ENCODE data around the gene PSD2. TPM values are rescaled to one million over a fixed set of nuclear protein-coding genes. Genes with fewer than 3 reads are reported as not detected.
A peak's percentile ranks its signal among the peaks of the same experiment; 100 is the strongest.

The PSD2 gene
- polyA plus RNA-seq, 3 donors: not detected

GRCh38 chr5:139799359-139799758, 3.8 kb downstream of the PSD2 start:
- intact Hi-C loops (cut with micrococcal nuclease): no loop called here
- no peak overlapping the region for H3K4me3 ChIP-seq (replicated peaks in 1 of 3; ENCODE audit: low read depth in 2 of 3, low read length in 3 of 3)
- no peak overlapping the region for H3K9ac ChIP-seq (ENCODE audit: insufficient read depth, low read length, poor library complexity, severe bottlenecking)
- H3K27me3 ChIP-seq (ENCODE audit: control insufficient read depth in 2 of 2, insufficient read depth in 2 of 2, low read length in 2 of 2): peaks cover 30 to 55% of the 10 kb centered on the region in 2 donors
- peaks cover 0 to 12% (median 3%) of the 10 kb centered on the region in 7 donors for H3K9me3 Mint-ChIP-seq
- no peak overlapping the region for H3K4me2 ChIP-seq (replicated peaks; ENCODE audit: extremely low read depth, low read length, poor library complexity, severe bottlenecking)
- no peak overlapping the region for H3K27ac ChIP-seq (ENCODE audit: low read depth in 1 of 2, low read length in 2 of 2)
- no peak for TF ChIP-seq CTCF (IDR thresholded peaks at IDR 0.05)
- no peaks in the 10 kb centered on the region for H4K20me1 ChIP-seq (ENCODE audit: insufficient read depth, low read length)
- no peaks in the 10 kb centered on the region for H3K4me1 ChIP-seq (ENCODE audit: control insufficient read depth in 1 of 2, insufficient read depth in 2 of 2, low read length in 2 of 2)
- no peaks in the 10 kb centered on the region for H3K4me1 Mint-ChIP-seq
- no peaks in the 10 kb centered on the region for H3K36me3 ChIP-seq (replicated peaks in 1 of 2; ENCODE audit: control insufficient read depth in 1 of 2, insufficient read depth in 2 of 2, low read length in 2 of 2)
- H3K27me3 Mint-ChIP-seq (ENCODE audit: low read depth in 3 of 3): peaks cover 62 to 76% (median 64%) of the 10 kb centered on the region in 3 donors
- DNase-seq: no peak
- H3K36me3 Mint-ChIP-seq: no peaks in the 10 kb centered on the region
- no peak overlapping the region for H2AFZ ChIP-seq (ENCODE audit: insufficient read depth, low read depth, low read length, poor library complexity, severe bottlenecking)
- H3K9me3 ChIP-seq (replicated peaks in 1 of 2; ENCODE audit: control insufficient read depth in 1 of 2, insufficient read depth in 1 of 2, low read length in 2 of 2): peaks cover 0 to 11% of the 10 kb centered on the region in 2 donors
- H3K27ac Mint-ChIP-seq: peak overlapping the region in 1 of 7 donors; percentile 24
- no peaks in the 10 kb centered on the region for H3K79me2 ChIP-seq (ENCODE audit: insufficient read depth, low read length)
- no peak overlapping the region for H3K4me3 Mint-ChIP-seq

GRCh38 chr5:139803978-139804377, 8.4 kb downstream of the PSD2 start:
- intact Hi-C loops (cut with micrococcal nuclease): no loop called here
- Mint-ChIP-seq H3K27ac (no peak overlapping the region), H3K9me3 (no peaks in the 10 kb centered on the region), H3K4me1 (no peaks in the 10 kb centered on the region), H3K4me3 (no peak overlapping the region), H3K36me3 (no peaks in the 10 kb centered on the region), H3K27me3 (ENCODE audit: low read depth in 3 of 3) (peaks cover 27 to 36% (median 29%) of the 10 kb centered on the region in 3 donors)
- Histone ChIP-seq H3K4me1 (ENCODE audit: control insufficient read depth in 1 of 2, insufficient read depth in 2 of 2, low read length in 2 of 2) (no peaks in the 10 kb centered on the region), H3K9ac (ENCODE audit: insufficient read depth, low read length, poor library complexity, severe bottlenecking) (no peak overlapping the region), H3K79me2 (ENCODE audit: insufficient read depth, low read length) (no peaks in the 10 kb centered on the region), H2AFZ (ENCODE audit: insufficient read depth, low read depth, low read length, poor library complexity, severe bottlenecking) (no peak overlapping the region), H3K36me3 (replicated peaks in 1 of 2; ENCODE audit: control insufficient read depth in 1 of 2, insufficient read depth in 2 of 2, low read length in 2 of 2) (no peaks in the 10 kb centered on the region), H3K9me3 (replicated peaks in 1 of 2; ENCODE audit: control insufficient read depth in 1 of 2, insufficient read depth in 1 of 2, low read length in 2 of 2) (no peaks in the 10 kb centered on the region), H3K4me3 (replicated peaks in 1 of 3; ENCODE audit: low read depth in 2 of 3, low read length in 3 of 3) (no peak overlapping the region), H4K20me1 (ENCODE audit: insufficient read depth, low read length) (no peaks in the 10 kb centered on the region), H3K27me3 (ENCODE audit: control insufficient read depth in 2 of 2, insufficient read depth in 2 of 2, low read length in 2 of 2) (peaks cover 0 to 14% of the 10 kb centered on the region in 2 donors), H3K4me2 (replicated peaks; ENCODE audit: extremely low read depth, low read length, poor library complexity, severe bottlenecking) (no peak overlapping the region), H3K27ac (ENCODE audit: low read depth in 1 of 2, low read length in 2 of 2) (no peak overlapping the region)
- TF ChIP-seq CTCF (IDR thresholded peaks at IDR 0.05): no peak
- DNase-seq: no peak
- no CpG with 5 or more reads among the region's 2 CpGs for WGBS (ENCODE audit: insufficient coverage)
